Keratinocyte (primary cell): ENCODE data around the gene ADAMTS4.

ENCODE experiments used
- EZH2 ChIP-seq: IDR thresholded peaks from one replicate; pipeline ENCODE4 v1.6.1; 2012; ENCODE audit warnings: inconsistent platforms, mild to moderate bottlenecking, low read length, moderate library complexity
- TF ChIP-seq, protein P1 (sequence below), 3 experiments: IDR thresholded peaks in 1 of 3; conservative IDR thresholded peaks in 1 of 3; optimal IDR thresholded peaks in 1 of 3; 2 replicates in 2 of 3; 3 replicates in 1 of 3; pipeline versions ENCODE3 to v1.5.1; 2011; ENCODE audit warnings: low read length in 3 of 3, mild to moderate bottlenecking in 3 of 3, moderate library complexity in 2 of 3, control low read depth in 1 of 3, inconsistent platforms in 1 of 3; ENCODE audit not compliant: insufficient read depth in 2 of 3; ENCODE audit errors: extremely low read depth in 1 of 3

GRCh38 chr1:161187311-161187710, 11.5 kb downstream of the ADAMTS4 start:
- TF ChIP-seq, protein P1, sequence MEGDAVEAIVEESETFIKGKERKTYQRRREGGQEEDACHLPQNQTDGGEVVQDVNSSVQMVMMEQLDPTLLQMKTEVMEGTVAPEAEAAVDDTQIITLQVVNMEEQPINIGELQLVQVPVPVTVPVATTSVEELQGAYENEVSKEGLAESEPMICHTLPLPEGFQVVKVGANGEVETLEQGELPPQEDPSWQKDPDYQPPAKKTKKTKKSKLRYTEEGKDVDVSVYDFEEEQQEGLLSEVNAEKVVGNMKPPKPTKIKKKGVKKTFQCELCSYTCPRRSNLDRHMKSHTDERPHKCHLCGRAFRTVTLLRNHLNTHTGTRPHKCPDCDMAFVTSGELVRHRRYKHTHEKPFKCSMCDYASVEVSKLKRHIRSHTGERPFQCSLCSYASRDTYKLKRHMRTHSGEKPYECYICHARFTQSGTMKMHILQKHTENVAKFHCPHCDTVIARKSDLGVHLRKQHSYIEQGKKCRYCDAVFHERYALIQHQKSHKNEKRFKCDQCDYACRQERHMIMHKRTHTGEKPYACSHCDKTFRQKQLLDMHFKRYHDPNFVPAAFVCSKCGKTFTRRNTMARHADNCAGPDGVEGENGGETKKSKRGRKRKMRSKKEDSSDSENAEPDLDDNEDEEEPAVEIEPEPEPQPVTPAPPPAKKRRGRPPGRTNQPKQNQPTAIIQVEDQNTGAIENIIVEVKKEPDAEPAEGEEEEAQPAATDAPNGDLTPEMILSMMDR (optimal IDR thresholded peaks at IDR 0.05 in 1 of 3, IDR thresholded peaks at IDR 0.05 in 1 of 3, conservative IDR thresholded peaks at IDR 0.05 in 1 of 3; ENCODE audit: extremely low read depth in 1 of 3, insufficient read depth in 2 of 3, low read length in 3 of 3) = no peak
- no peak for TF ChIP-seq EZH2
